NCI-H82 treated with DMSO at 0.1 percent for 48 hours (cell line): Measurements from ENCODE around the gene NAE1.
"Not testable (repeated sequence)": the region's sequence is repeated elsewhere in the genome, so short reads cannot be mapped to it uniquely, and the experiment has no call there.

ENCODE experiments used
- DNase-seq: peaks from one replicate; lab custom pipeline; 2025; ENCODE audit not compliant: unreplicated experiment; lab: John Stamatoyannopoulos, UW

Gene NAE1

GRCh38 chr16:66809765-66810164 lies 21.0 kb downstream of the NAE1 start:
- no peak for DNase-seq

DNA sequence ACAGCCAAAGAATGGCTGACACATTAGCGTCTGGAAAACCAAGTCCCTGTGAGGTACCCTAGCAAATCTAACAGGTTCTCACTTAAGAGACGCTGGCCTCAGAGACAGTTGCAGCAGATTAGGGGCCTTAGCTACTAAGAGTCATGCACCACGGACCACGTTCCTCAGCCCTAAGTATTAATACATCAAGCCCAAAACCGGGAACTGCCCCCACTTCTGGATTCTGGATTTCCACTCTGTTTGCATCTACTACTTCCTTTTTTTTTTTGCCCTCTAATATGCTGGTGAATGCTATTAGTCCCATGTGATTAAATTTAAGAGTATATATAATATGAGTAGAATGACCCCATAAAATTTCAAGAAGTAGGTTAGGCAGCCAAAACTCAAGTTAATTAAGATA lies 28.6 kb downstream of the NAE1 start:
- no peak for DNase-seq

- no peak for DNase-seq
Observed at GRCh38 chr16:66801320-66802105, 29.3 kb downstream of the NAE1 start, which contains the start of gene TERB1. Gene TERB1 (minus strand): TSS chr16:66801584. CDS start chr16:66796798, 4,786 bp downstream.

GRCh38 chr16:66800856-66801255 lies 29.9 kb downstream of the NAE1 start:
- DNase-seq: no peak

GRCh38 chr16:66798161-66798560 lies 32.6 kb downstream of the NAE1 start:
- no peak for DNase-seq

GRCh38 chr16:66793984-66794383 lies 36.8 kb downstream of the NAE1 start:
- DNase-seq: not testable (repeated sequence)

DNA sequence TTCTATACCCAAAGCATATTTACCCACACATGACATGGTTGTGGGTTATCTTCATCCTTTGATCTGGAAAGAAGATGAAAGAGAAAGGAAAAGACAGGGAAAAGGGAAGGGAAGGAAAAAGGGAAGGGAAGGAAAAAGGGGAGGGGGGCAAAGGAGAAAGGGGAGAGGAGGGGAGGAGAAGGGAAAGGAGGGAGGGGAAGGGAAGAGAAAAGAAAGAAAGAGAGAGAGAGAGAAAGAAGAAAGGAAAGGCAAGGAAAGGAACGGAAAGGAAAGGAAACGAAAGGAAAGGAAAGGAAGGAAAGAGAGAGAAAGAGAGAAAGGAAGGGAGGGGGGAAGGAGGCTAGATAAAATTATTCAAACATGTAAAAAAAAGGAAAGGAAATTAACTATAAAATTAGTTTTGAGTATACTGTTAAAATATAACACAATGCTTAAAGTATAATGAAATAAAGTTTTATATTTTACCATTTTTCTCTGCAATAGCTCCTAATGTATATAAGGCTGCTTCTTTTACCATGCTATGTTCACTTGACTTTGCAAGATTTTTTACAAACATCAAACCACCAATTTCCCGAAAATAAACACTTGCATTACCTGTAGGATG lies 40.5 kb downstream of the NAE1 start:
- DNase-seq: no peak

DNA sequence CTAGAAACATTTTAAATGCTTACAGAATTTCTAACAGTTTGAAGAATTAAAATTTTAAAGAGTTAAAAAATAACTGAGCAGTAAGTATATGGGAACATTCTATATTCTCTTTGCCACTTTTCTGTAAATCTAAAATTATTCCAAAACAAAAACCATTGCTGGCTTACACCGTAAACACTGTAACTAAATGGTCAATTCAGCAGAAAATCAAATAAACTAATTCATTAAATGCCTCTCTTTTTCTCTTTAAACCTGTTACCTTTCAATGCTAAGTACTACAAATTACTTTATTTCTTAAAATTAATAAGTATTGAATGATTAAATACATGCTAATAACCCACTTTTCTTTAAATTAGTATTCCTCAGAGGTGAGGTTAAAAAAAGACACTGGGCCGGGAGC lies 43.3 kb downstream of the NAE1 start:
- no peak for DNase-seq

DNA sequence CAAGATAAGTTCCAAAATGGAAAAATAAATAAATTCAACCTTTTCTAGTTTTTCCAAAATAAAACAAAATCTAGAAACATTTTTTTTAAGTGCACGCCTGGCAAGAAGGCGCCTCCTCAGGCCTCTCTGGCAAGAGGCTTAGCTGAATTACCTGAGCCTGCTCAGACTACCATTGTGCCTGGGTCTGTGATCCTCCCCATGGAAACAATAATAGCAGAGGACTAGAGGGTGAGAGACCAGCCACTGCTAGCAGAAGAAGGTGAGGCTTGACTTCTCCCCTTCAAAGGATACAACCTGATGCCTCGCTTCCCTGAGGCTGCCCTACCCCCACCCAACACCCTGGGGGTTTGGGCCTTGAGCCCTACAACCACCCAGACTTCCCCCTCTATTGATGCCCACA lies 44.2 kb downstream of the NAE1 start:
- DNase-seq: no peak

- no peak for DNase-seq
Observed at GRCh38 chr16:66776457-66776856, 54.3 kb downstream of the NAE1 start.

DNA sequence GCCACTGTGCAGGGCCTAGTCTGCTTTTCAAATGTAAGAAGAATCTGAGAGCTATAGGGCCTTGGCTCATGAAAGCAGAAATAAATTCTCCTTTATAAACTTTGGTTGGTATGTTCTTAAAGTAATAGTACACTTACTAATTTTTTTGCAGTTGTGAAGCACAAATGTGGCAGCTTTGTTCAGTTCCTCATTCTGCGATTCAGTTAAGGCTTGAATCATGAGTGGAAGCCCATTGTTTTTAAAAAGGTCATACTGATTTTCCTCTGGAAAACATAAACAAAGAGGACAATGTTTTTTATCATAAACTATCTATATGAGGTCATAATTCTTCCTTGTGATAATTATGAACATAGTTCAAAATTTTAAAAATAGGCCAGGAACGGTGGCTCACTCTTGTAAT lies 55.8 kb downstream of the NAE1 start:
- DNase-seq: no peak

DNA sequence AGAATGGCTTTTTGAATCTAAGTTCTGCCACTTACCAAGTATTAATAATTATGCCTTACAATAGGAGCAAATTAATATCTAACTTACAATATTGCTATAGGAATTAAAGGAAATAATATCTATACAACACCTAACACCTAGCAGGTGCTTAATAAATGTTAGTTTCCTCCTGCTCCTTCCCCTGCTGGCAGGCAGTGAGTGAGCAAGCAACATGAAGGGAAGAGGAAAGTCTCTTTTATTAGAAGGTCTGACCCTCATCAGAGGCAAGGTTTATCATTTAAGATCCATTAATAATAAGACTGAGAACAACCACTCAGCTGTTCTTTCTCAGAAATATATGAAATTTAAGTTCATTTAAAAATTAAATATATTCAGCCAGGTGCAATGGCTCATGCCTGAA lies 72.7 kb downstream of the NAE1 start:
- DNase-seq: no peak

DNA sequence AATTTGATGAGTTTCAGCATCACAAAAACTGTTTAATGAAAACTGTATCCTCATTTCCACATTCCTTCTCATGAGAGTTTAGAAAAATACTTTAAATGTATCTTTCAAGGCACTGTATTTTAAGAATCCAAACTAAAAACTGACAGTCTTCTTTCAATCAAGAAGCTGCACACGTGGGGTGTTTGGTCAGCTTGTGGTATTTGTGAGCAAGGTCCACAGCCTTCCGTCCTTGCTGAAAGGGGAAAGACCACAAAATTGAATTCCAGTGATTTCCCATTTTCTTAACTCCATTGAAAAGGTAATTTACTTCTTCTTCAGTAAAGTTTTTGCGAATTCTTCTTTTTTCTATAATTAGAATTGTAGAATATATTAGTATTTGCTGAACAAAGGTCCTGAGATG lies 76.0 kb downstream of the NAE1 start:
- no peak for DNase-seq

DNA sequence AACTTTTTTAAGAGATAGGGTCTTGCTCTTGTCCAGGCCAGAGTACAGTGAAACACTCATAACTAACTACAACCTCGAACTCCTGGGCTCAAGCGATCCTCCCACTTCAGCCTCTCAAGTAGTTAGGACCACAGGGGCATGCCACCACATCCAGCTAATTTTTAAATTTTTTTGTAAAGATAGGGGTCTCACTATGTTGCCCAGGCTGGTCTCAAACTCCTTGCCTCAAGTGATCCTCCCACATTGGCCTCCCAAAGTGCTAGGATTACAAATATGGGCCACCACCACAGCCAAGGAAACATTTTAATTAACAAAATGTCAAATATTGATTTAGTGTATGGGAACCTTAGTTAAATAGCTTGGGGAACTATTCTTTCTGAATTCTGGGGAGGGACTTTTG lies 76.6 kb downstream of the NAE1 start:
- DNase-seq: no peak

GRCh38 chr16:66752958-66753357 lies 77.8 kb downstream of the NAE1 start:
- DNase-seq: no peak
